HG03457 (cell line): ENCODE measurements around the gene CLDN7.

ENCODE experiments used
- ATAC-seq: cut with Tn5 transposase; IDR thresholded peaks from one replicate; pipeline ENCODE4 v1.9.1; 2021; ENCODE audit warnings: moderate number of reproducible peaks; ENCODE audit not compliant: unreplicated experiment

The CLDN7 gene

GRCh38 chr17:7238420-7239090, 23.7 kb downstream of the CLDN7 start:
- no peak for ATAC-seq

- no peak for ATAC-seq
Measured at GRCh38 chr17:7237761-7238419, 24.4 kb downstream of the CLDN7 start.

DNA sequence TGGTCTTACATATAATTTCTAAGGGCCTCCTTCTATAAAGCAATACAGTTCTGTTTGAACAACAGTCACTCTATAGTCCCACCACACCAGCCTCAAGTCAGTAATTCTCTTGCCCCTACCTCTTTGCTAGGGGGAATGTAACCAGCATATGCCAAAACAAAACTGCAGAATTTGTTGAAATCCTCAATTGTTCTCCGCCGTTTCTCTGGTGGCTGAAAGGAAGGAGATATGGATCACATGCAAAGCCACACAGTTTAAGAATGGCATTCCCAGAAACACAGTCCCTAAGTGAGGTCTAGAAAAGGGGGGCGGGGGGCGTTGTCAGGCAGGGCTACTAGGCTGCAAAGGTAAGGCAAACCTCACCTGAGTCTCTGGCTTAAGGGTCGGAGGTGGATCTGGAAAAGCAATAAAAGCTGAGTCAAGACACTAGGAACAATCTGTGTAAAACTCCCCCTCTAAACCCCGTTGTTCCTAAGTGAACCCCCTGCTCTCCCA, 25.0 kb downstream of the CLDN7 start:
- ATAC-seq, result no peak

DNA sequence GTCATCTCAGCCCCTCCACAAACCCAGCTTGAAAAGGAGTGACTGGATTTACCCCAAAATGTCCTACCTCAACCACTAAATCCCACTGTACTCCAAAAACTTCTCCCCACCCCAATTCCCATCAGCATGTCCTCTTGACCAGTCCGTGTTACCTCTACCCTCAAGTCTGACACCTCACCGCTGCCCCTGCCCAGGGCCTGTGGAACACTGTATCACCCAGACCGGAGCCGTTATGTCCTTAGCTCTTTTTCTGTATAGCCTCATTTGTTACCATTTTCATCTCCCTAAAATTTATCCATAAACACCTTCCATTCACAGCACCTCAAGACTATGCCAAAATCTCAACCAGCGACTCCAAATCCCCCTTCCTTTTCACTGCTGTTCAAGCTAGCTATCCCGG, 25.5 kb downstream of the CLDN7 start:
- no peak for ATAC-seq

GRCh38 chr17:7235693-7236665, 26.3 kb downstream of the CLDN7 start:
- no peak for ATAC-seq

GRCh38 chr17:7234083-7234951, 28.0 kb downstream of the CLDN7 start, which contains the start of gene DVL2:
Gene DVL2, minus strand, starts transcription at chr17:7234517. Its CDS starts 255 bp downstream, at chr17:7234262.
- peak; percentile 34 for ATAC-seq

DNA sequence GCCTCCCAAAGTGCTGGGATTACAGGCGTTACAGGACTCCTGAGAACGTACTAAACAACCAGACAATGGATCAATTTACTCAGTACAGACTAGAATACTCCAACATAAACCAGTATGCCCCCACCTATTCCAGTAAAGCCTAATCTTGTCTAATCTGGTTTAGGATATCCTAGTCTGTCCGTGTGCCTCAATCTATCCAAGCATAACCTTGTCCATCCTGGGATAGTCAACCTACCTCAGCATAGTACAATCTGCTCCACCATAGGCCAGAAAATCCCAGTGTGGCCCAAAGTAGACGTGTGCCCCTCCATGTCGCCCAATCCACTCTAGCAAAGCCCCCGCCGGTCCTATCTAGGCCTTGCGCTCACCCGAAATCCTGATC, 28.6 kb downstream of the CLDN7 start:
- ATAC-seq, result no peak

DNA sequence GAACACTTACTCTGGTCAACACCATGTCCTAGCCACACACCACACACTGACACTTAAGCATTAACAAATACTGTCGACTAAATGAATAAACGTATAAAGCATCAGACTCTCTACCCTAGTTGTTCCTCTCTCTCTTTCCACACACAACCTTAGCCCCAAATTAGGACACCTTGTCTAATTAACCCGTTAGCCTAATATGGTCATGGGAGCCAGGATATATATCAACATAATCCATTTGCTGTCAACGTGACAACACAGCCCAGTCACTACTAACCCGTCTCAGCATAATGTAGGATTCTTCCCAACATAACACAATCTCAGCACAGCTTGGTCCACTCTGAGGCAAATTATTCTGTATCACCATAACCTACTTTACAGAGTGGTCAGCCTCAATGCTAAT, 30.2 kb downstream of the CLDN7 start:
- ATAC-seq, result no peak

DNA sequence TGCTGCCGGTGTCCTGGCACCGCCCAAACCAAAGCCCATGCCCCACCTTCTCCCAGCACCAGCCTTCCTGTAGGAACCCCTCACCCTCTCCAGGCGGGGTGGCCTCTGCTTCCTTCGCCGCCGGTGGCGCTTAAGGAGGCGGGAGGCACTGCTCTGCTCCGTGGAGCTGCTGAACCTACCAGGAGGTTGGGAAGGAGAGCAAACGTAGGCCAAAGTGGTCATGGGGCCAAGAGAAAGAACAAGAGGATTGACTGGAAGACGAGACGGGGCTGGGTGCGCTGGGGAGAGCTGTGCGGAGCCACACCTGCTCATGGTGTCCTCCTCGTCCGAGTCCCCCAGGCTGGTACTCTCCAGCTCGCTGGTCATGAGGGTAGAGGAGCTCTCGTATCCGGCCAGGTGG, 32.8 kb downstream of the CLDN7 start:
- ATAC-seq, result no peak

DNA sequence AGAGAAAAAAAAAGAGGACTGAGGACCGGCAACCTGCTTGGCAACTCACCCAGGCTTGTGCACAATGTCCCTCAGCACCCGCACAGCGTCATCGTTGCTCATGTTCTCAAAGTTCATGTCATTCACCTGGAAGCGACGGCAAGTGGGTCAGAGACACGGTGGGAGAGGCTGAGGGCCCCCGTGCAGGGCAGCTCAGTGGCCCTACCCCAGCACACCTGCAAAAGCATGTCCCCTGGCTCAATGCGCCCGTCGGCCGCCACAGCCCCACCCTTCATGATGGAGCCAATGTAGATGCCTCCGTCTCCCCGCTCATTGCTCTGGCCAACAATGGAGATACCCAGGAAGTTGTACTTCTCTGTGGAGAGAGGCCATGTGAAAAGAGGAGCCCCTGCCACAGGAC, 33.4 kb downstream of the CLDN7 start:
- ATAC-seq, result no peak

- ATAC-seq, result no peak
Measured at GRCh38 chr17:7226721-7227710, 35.3 kb downstream of the CLDN7 start.

DNA sequence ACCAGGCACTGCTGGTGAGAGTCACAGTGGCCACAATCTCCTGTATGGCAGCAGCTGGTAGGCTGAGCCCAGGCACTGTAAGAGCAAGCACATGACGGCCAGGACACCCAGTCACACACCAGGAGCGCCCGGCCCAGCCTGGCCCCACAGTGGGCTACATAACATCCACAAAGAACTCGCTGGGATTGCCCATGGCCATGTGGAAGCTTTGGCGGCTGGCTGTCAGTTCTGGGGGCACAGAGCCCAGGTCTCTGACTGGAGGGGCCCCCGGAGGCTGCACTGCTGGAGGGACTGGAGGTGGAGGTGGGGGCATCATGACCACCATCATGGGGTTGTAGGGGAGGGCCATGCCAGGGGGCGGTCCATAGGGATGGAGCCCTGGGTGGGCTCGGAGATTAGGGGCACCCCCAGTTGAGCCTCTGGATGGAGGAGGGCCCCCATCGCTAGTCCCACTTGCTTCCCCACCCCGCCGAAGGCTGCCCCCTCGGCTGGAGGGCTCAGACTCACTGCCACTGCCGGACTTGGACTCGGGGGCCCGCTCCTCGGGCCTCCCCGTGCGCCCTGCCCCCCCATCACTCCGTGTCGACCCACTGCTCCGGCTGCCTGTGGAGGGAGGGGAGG, 36.5 kb downstream of the CLDN7 start:
- no peak for ATAC-seq

GRCh38 chr17:7224661-7225111, 37.6 kb downstream of the CLDN7 start:
- ATAC-seq, result no peak

GRCh38 chr17:7224110-7224509, 38.2 kb downstream of the CLDN7 start:
- ATAC-seq, result no peak

DNA sequence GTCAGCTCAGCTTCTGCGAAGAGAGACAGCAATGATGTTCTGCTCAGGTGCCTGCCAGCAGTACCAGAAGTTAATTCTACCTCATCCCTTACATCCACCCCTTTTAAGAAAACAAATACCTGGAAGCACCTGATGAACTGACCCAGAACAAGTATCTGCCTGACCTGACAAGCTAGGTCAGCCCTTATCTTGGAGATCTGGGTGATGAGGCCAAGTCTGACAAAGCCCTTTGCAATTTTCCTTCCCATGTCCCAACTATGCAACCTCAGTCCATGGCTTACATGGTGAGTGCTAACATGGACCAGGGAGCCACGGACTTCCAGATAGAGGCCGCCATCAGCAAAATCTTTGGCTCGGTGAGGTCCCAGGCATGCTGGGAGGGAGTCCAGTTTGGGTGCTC, 38.9 kb downstream of the CLDN7 start:
- ATAC-seq, result no peak

GRCh38 chr17:7222972-7223292, 39.3 kb downstream of the CLDN7 start:
- no peak for ATAC-seq

- no peak for ATAC-seq
Measured at GRCh38 chr17:7222093-7222971, 39.9 kb downstream of the CLDN7 start.
